HepG2 (cell line): ENCODE measurements around the gene TRPC1. TPM values are rescaled to one million over a fixed set of nuclear protein-coding genes. Genes with fewer than 3 reads are reported as not detected.

Source experiments
- JARID2 ChIP-seq: sonication (generic); formaldehyde crosslinking; IDR thresholded peaks from 2 replicates; pipeline ENCODE4 v1.8.1; 2023; ENCODE audit warnings: missing genetic modification reagents, inconsistent platforms; ENCODE audit not compliant: insufficient replicate concordance
- KLF9 ChIP-seq: IDR thresholded peaks from 2 replicates; pipeline ENCODE4 v1.6.1; 2016; ENCODE audit warnings: low read depth
- RFX5 ChIP-seq: IDR thresholded peaks from 2 replicates; pipeline ENCODE4 v1.6.1; 2011; ENCODE audit warnings: low read depth, low read length, improper control_type of control experiment
- SIN3B ChIP-seq: fragments of 150-350 bp; IDR thresholded peaks from 2 replicates; pipeline ENCODE4 v1.6.1; 2014; ENCODE audit warnings: low read length
- ZMAT3 ChIP-seq: sonication (generic); formaldehyde crosslinking; conservative IDR thresholded peaks from 2 replicates; pipeline ENCODE4 v1.7.0; 2021; ENCODE audit warnings: missing genetic modification reagents
- ZNF670 ChIP-seq: sonication (generic); formaldehyde crosslinking; IDR thresholded peaks from 2 replicates; pipeline ENCODE4 v1.8.0; 2022; ENCODE audit warnings: mild to moderate bottlenecking, missing genetic modification reagents, borderline replicate concordance
- polyA plus RNA-seq, 8 experiments: library from polyadenylated mRNA; depleted of rRNA in 3 of 8; stranded (reverse) in 7 of 8; unstranded in 1 of 8; fragments of >200 nt; fragmentation: Illumina TruSeq in 4 of 8; extraction: Trizol in 4 of 8; gene quantifications; 2 replicates each; pipeline versions ENCODE4 v1.2.1 to v1.2.3, GENCODE V29; 2011 to 2016; ENCODE audit warnings: low read depth in 4 of 8, missing spikeins in 1 of 8, mixed read lengths in 1 of 8; ENCODE audit not compliant: insufficient read depth in 1 of 8
- total RNA-seq, 5 experiments: library from RNA; depleted of rRNA; stranded (reverse); fragments of >200 nt; fragmentation: Illumina TruSeq; extraction: Trizol; gene quantifications; 2 replicates each; pipeline ENCODE4 v1.2.3, GENCODE V29; 2016; ENCODE audit warnings: low read depth in 1 of 5
- TF ChIP-seq, protein P1 (sequence below), 2 experiments: sonication (generic) in 1 of 2; formaldehyde crosslinking in 1 of 2; IDR thresholded peaks; 2 replicates each; pipeline versions ENCODE4 v1.6.1 to v1.9.0; 2014 to 2022; ENCODE audit warnings: antibody characterized with exemption in 1 of 2, borderline replicate concordance in 1 of 2, inconsistent platforms in 1 of 2, low read depth in 1 of 2, missing genetic modification reagents in 1 of 2

The TRPC1 gene
- total and polyA plus RNA-seq, 2 of the 13 experiments (the other 11 are each of a cell fraction or from before 2014, with no cell fraction given), result 10.8 to 13.1 TPM

GRCh38 chr3:142705198-142705597, 18.6 kb upstream of the TRPC1 start (continued):
- TF ChIP-seq, protein P1, sequence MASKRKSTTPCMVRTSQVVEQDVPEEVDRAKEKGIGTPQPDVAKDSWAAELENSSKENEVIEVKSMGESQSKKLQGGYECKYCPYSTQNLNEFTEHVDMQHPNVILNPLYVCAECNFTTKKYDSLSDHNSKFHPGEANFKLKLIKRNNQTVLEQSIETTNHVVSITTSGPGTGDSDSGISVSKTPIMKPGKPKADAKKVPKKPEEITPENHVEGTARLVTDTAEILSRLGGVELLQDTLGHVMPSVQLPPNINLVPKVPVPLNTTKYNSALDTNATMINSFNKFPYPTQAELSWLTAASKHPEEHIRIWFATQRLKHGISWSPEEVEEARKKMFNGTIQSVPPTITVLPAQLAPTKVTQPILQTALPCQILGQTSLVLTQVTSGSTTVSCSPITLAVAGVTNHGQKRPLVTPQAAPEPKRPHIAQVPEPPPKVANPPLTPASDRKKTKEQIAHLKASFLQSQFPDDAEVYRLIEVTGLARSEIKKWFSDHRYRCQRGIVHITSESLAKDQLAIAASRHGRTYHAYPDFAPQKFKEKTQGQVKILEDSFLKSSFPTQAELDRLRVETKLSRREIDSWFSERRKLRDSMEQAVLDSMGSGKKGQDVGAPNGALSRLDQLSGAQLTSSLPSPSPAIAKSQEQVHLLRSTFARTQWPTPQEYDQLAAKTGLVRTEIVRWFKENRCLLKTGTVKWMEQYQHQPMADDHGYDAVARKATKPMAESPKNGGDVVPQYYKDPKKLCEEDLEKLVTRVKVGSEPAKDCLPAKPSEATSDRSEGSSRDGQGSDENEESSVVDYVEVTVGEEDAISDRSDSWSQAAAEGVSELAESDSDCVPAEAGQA (IDR thresholded peaks at IDR 0.05; ENCODE audit: low read depth), result no peak
- TF ChIP-seq, protein P1 (CRISPR knock-in tag; IDR thresholded peaks at IDR 0.05; ENCODE audit: borderline replicate concordance), result no peak
- TF ChIP-seq ZMAT3 (CRISPR knock-in tag) (no peak), ZNF670 (CRISPR knock-in tag) (no peak), SIN3B (no peak), JARID2 (no peak), KLF9 (no peak), RFX5 (no peak)
